OCI-LY3 (cell line): ENCODE measurements around the gene COX5A.

Experiments
- H2AFZ ChIP-seq: fragments of 200-600, 300-600 bp; shearing (Covaris generic); 2 replicates; pipeline ENCODE4 v1.6.0; 2014; ENCODE audit warnings: antibody characterized with exemption, low read depth, low read length
- H3K27ac ChIP-seq: fragments of 200-600, 300-600 bp; sonication (generic); 2 replicates; pipeline ENCODE4 v1.5.1; 2014; ENCODE audit warnings: mild to moderate bottlenecking, low read length, moderate library complexity, mixed read lengths
- H3K27me3 ChIP-seq: fragments of 200-600, 300-600 bp; sonication (generic); 2 replicates; pipeline ENCODE4 v1.6.1; 2014; ENCODE audit warnings: low read depth, low read length, mixed read lengths
- H3K36me3 ChIP-seq: fragments of 200-600, 300-600 bp; sonication (generic); replicated peaks from 2 replicates; pipeline ENCODE3; 2014; ENCODE audit warnings: low read depth, low read length, mixed read lengths
- H3K4me1 ChIP-seq: fragments of 300-600, 200-600 bp; sonication (generic); 2 replicates; pipeline ENCODE4 v1.6.1; 2014; ENCODE audit warnings: low read length, mixed read lengths
- H3K4me2 ChIP-seq: fragments of 200-600, 300-600 bp; sonication (generic); 2 replicates; pipeline ENCODE4 v1.6.1; 2014; ENCODE audit warnings: low read length, mixed read lengths
- H3K4me3 ChIP-seq: fragments of 300-600, 200-600 bp; sonication (generic); 2 replicates; pipeline ENCODE4 v1.5.1; 2014; ENCODE audit warnings: antibody characterized with exemption, mild to moderate bottlenecking, low read length, moderate library complexity
- H3K79me2 ChIP-seq: fragments of 300-600, 200-600 bp; shearing (Covaris generic); 2 replicates; pipeline ENCODE4 v1.6.1; 2014; ENCODE audit warnings: mild to moderate bottlenecking, low read length, mixed read lengths
- H3K9ac ChIP-seq: fragments of 300-600, 200-600 bp; shearing (Covaris generic); 2 replicates; pipeline ENCODE4 v1.6.0; 2014; ENCODE audit warnings: mild to moderate bottlenecking, low read length, moderate library complexity
- H3K9me3 ChIP-seq: fragments of 200-600, 300-600 bp; shearing (Covaris generic); 2 replicates; pipeline ENCODE4 v1.6.1; 2014; ENCODE audit warnings: low read length, mixed read lengths; ENCODE audit not compliant: insufficient read depth
- H4K20me1 ChIP-seq: fragments of 200-600, 300-600 bp; sonication (generic); 2 replicates; pipeline ENCODE4 v1.6.1; 2016; ENCODE audit warnings: low read length, mixed read lengths; ENCODE audit not compliant: insufficient read depth
- CTCF ChIP-seq: fragments of 200-600, 300-600 bp; sonication (generic); IDR thresholded peaks from 2 replicates; pipeline ENCODE4 v1.5.1; 2014; ENCODE audit warnings: antibody characterized with exemption, low read length, low read depth
- EZH2phosphoT487 ChIP-seq: fragments of 200-600 bp; shearing (Covaris generic); IDR thresholded peaks from 2 replicates; pipeline ENCODE4 v1.6.1; 2018; ENCODE audit warnings: antibody characterized with exemption, mixed run types, low read depth

Gene COX5A

DNA sequence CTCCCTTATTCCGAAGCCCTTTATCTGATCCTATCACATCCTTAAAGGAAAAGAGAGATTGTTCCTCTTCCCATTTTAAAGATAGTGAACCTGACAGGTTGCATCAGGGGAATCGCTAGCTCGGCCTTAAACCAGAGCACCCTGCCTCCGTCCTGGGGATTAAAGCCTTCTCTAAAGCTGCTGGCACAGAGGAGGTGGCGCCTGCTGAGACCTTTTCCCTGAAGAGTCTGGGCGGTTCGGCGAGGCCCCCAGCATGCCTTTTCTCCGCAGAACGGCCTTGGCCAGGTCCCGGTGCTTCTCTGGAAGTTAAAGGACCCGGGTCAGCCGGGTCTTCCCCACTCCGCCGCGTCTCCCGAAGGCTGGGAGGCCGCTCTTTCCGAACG lies 31.8 kb downstream of the COX5A start:
- Histone ChIP-seq H2AFZ (peak overlapping the region; percentile 99; the same call in 1 of the 2 replicates), H3K36me3 (peaks cover 47% of the 10 kb centered on the region), H3K9me3 (no peaks in the 10 kb centered on the region), H3K27ac (peak overlapping the region; percentile 72), H3K4me3 (peak overlapping the region; percentile 83), H3K79me2 (peaks cover 27% of the 10 kb centered on the region), H3K4me1 (peaks cover 42% of the 10 kb centered on the region), H3K9ac (peak overlapping the region; percentile 94), H3K27me3 (no peaks in the 10 kb centered on the region), H4K20me1 (no peaks in the 10 kb centered on the region), H3K4me2 (peak overlapping the region; percentile 78)
- TF ChIP-seq CTCF, result no peak
- no peak for TF ChIP-seq EZH2phosphoT487

DNA sequence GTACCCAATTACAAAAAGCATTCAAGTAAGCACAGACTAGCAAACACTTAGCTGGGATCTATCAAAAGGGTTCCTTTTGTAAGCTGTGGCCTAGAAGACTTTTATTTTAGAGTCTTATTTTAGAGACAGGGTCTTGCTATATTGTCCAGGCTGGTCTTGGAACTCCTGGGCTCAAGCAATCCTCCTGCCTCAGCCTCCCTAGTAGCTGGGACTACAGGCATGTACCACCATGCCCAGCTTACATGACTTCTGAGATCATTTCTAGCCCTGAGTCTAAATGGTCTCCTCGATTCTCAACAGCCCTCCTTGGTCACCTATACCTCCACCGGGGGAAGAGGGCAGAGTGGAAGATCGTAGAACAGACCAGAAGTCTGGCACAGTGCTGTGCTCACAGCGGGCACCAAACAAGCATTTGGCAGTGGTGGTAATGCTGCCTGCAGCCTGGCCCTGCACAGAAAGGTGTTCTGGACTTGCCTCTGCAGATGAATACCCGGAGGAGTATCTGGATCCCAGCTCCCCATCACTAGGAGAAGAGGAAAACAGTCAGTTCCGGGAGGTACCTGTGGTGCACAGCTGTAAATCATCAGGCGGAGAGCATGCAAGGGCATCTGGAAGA lies 33.6 kb downstream of the COX5A start:
- peaks cover 27% of the 10 kb centered on the region for H3K79me2 ChIP-seq
- H2AFZ ChIP-seq, result no peak overlapping the region
- H3K9ac ChIP-seq, result no peak overlapping the region
- no peak for TF ChIP-seq EZH2phosphoT487
- H3K4me2 ChIP-seq, result no peak overlapping the region
- H3K27me3 ChIP-seq, result no peaks in the 10 kb centered on the region
- H4K20me1 ChIP-seq, result no peaks in the 10 kb centered on the region
- no peak overlapping the region for H3K27ac ChIP-seq
- H3K36me3 ChIP-seq, result peaks cover 52% of the 10 kb centered on the region
- no peak overlapping the region for H3K4me3 ChIP-seq
- no peaks in the 10 kb centered on the region for H3K9me3 ChIP-seq
- peaks cover 42% of the 10 kb centered on the region for H3K4me1 ChIP-seq

GRCh38 chr15:74903676-74904075 lies 34.2 kb downstream of the COX5A start:
- no peaks in the 10 kb centered on the region for H3K27me3 ChIP-seq
- peaks cover 42% of the 10 kb centered on the region for H3K4me1 ChIP-seq
- H3K79me2 ChIP-seq, result peaks cover 27% of the 10 kb centered on the region
- no peaks in the 10 kb centered on the region for H3K9me3 ChIP-seq
- no peak overlapping the region for H3K4me3 ChIP-seq
- no peak for TF ChIP-seq EZH2phosphoT487
- TF ChIP-seq CTCF, result no peak
- no peak overlapping the region for H3K9ac ChIP-seq
- H4K20me1 ChIP-seq, result no peaks in the 10 kb centered on the region
- peak overlapping the region; percentile 35 for H3K27ac ChIP-seq
- H2AFZ ChIP-seq, result no peak overlapping the region
- H3K36me3 ChIP-seq, result peaks cover 58% of the 10 kb centered on the region
- peak overlapping the region; percentile 16; the same call in 1 of the 2 replicates for H3K4me2 ChIP-seq

DNA sequence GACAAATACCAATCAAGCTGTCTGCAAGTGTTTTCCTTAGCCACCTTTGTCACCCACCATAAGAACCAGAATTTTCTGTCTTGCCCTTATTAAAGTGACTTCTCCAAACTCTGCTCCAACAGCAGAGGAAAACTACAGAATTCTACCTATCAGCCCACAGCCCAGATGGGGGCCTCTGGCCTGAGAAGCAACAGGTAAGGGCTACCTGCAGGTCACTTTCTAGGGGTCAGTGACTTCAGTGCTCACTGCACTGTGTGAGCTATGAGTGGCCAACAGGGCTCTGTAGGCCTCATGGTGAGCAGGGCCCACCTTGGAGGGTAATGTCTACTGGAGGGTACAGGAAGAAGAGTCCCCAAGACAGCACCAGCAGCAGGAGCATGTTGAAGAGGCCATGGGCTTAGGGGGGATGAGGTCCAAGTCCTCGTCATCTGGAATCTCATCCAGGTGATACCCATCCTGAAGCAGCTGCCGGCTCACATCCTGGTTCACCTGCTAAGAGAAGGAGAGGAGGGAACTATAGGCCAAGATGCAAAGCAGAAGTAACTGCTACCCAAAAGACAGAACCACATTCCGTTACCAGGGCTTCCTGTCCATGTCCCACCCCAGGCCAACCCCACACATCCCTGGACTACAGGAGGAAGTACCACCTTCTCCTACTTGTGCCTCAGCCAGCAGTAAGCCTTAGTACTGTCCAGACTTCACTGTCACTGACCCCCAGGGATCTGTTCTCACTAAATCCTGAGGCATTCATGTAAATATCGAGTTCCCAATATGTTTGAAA lies 35.4 kb downstream of the COX5A start:
- Histone ChIP-seq H3K36me3 (peaks cover 67% of the 10 kb centered on the region), H3K4me3 (no peak overlapping the region), H2AFZ (no peak overlapping the region), H4K20me1 (no peaks in the 10 kb centered on the region), H3K9me3 (no peaks in the 10 kb centered on the region), H3K9ac (no peak overlapping the region), H3K27ac (peak overlapping the region; percentile 11), H3K4me1 (peaks cover 40% of the 10 kb centered on the region), H3K27me3 (no peaks in the 10 kb centered on the region), H3K4me2 (no peak overlapping the region), H3K79me2 (peaks cover 27% of the 10 kb centered on the region)
- no peak for TF ChIP-seq CTCF
- no peak for TF ChIP-seq EZH2phosphoT487
